Measurements from ENCODE around the gene IL17B.

DNA sequence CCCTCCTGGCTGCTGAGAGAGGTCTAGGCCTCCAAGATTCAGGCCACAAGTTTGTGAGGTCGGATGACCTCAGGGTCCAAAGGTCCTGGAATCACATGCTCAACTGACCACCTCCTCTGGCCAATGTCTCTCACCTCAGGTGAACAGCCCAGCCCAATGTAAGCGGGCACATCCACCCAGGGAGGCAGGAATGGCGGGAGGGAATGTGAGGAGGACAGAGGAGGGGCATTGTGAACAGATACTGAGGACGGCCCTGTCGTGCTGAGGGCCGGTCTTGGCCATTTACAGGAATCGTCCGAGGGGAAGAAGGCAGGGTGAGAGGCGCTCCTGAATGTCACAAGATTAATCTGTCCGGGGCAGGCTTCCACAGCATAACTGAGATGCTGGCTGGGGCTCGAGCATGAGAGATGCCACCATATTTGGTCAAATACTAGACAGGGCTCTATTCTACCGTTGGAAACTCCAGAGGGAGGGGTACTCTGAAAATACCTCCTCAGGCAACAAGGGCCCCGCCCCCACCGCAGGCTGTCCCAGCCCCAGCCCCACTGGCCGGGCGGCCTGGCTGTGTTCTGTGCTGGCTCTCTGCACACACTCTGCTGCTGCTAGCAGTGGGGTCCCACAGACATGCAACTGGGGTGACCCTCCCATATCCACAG lies 1.5 kb upstream of the IL17B start:
- TF ChIP-seq, protein P1, sequence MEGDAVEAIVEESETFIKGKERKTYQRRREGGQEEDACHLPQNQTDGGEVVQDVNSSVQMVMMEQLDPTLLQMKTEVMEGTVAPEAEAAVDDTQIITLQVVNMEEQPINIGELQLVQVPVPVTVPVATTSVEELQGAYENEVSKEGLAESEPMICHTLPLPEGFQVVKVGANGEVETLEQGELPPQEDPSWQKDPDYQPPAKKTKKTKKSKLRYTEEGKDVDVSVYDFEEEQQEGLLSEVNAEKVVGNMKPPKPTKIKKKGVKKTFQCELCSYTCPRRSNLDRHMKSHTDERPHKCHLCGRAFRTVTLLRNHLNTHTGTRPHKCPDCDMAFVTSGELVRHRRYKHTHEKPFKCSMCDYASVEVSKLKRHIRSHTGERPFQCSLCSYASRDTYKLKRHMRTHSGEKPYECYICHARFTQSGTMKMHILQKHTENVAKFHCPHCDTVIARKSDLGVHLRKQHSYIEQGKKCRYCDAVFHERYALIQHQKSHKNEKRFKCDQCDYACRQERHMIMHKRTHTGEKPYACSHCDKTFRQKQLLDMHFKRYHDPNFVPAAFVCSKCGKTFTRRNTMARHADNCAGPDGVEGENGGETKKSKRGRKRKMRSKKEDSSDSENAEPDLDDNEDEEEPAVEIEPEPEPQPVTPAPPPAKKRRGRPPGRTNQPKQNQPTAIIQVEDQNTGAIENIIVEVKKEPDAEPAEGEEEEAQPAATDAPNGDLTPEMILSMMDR (IDR thresholded peaks at IDR 0.05; ENCODE audit: low read length), result no peak
- no peak for TF ChIP-seq EZH2phosphoT487 (IDR thresholded peaks at IDR 0.05; ENCODE audit: low read length)
